NCI-H524 (cell line): ENCODE data around the gene HSBP1L1.
A peak's percentile ranks its signal among the peaks of the same experiment; 100 is the strongest.
"Not testable (repeated sequence)": the region's sequence is repeated elsewhere in the genome, so short reads cannot be mapped to it uniquely, and the experiment has no call there.

Experiments used
- DNase-seq, 2 experiments: peaks; one replicate each; lab custom pipeline; 2025; lab: John Stamatoyannopoulos, UW

Gene HSBP1L1

DNA sequence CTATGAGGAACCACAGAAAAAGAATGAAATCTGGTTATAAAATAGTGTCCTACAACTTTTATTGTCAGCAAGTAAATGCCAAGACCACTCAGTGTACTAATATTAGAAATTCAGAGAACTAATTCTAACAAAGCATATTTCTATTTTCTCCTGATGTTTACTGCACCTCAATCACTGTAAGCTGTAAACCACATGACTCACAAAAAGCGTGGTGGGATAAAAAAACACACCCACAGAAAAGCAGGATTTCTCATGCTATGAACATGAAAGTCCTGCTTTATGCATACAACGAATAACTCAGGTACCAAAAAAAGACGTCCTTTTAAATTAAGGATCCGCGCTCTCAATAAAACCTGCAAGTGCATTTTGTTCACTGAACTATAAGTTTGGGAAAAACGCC lies 23.1 kb downstream of the HSBP1L1 start:
- no peak for DNase-seq

GRCh38 chr18:79988071-79988450 lies 23.6 kb downstream of the HSBP1L1 start:
- peak in 1 of 2 experiments; percentile 52 for DNase-seq

- DNase-seq, result peak; percentile 44 to 81
Observed at GRCh38 chr18:79988451-79989194, 24.2 kb downstream of the HSBP1L1 start, which contains the start of gene TXNL4A. TXNL4A (minus strand) TSS chr18:79988563; CDS start chr18:79988392, 171 bp downstream.

- no peak for DNase-seq
Observed at GRCh38 chr18:79989195-79989497, 24.7 kb downstream of the HSBP1L1 start.

- DNase-seq, result no peak
Observed at GRCh38 chr18:79991494-79991893, 27.1 kb downstream of the HSBP1L1 start.

GRCh38 chr18:79999701-80000100 lies 35.3 kb downstream of the HSBP1L1 start:
- DNase-seq, result not testable (repeated sequence)

GRCh38 chr18:80000877-80001276 lies 36.4 kb downstream of the HSBP1L1 start:
- no peak for DNase-seq

- no peak for DNase-seq
Observed at GRCh38 chr18:80002468-80002867, 38.0 kb downstream of the HSBP1L1 start.

DNA sequence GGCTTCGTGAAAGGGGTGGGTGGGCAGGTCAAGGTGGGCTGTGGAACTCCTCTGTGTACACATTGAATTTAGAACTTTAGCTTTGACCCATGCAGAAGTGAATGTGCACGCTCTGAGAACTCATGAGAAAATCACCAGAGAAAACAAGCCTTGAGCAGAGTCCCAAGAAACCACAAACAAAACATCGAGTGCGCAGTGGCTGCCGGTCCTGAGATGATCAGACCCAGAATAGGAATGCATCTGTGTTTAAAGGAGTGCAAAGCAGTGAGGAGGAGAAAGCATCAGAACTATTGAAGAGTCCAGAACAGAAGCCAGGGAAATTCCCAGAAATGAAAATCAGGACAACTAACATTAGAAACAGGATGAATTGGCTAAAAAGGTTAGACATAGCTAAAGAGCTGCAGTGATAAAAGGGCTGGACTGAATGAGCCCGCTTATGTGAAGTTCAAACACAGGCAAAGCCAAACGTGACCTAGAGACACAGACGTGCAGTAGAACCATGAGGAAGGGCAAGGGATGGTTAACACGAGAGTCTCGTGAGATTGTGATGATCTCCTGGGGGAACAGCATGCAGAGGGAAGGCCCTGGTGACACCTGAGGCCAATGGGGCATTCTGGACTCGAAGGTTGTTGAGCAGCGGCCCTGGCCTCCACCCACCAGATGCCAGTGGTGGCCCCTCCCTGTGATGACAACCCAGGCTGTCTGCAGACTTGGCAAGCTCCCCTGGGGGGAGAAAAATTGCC lies 40.3 kb downstream of the HSBP1L1 start:
- no peak for DNase-seq

- DNase-seq, result no peak
Observed at GRCh38 chr18:80006724-80007123, 42.3 kb downstream of the HSBP1L1 start.

- DNase-seq, result no peak
Observed at GRCh38 chr18:80009661-80010550, 45.5 kb downstream of the HSBP1L1 start.

GRCh38 chr18:80010551-80010906 lies 46.1 kb downstream of the HSBP1L1 start:
- DNase-seq, result no peak

DNA sequence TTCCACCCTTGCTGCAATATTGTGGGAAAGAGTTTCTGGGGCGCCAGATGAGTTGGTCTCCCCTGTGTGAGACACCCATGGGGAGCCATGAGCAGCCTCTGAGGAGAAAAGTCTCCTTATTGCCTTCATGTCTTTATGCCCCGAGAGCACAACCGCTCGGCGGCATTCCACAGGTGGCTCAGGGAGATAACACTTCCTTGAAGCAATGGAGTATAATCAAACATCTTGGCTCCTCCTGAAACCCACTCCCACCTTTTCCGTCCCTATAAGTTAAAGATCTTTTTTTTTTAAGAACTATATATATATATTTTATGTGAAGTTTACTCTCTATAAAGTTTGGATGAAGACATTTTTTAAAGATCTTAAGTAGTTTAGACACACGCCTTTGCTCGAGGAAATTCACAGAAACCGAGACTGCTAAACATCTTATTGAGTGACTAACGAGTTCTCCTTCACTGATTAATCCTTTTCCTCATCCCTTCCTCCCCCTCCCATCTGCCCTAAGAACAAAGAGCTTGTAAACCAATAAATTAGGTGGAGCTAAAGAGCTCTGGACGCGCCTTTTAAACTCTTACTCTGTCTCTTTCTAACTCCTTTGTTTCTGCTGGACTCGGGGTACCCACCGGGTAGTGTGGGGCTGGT lies 47.2 kb downstream of the HSBP1L1 start:
- not testable (repeated sequence) for DNase-seq

DNA sequence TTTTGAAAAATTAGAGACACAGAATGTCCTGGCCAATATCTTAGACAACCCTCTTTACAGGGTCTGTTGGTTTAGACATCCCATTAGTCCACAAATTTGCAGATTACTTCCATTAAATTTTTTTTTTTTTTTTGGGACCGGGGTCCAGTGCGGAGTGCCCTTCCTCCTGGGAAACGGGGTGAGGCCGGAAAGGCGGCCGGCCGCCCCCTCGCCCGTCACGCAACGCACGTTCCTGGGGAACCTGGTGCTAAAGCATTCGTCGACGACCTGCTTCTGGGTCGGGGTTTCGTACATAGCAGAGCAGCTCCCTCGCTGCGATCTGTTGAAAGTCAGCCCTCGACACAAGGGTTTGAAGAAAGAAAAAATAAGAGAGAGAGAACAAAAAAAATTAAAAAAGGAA lies 48.3 kb downstream of the HSBP1L1 start:
- no peak for DNase-seq
